Measurements from ENCODE around the gene ZDHHC18.

GRCh38 chr1:26848499-26848898, 22.0 kb downstream of the ZDHHC18 start:
- no peak for TF ChIP-seq TAF1 (IDR thresholded peaks at IDR 0.05; ENCODE audit: borderline replicate concordance, low read depth, low read length)
- no peak for TF ChIP-seq POLR2A (IDR thresholded peaks at IDR 0.05; ENCODE audit: low read depth, low read length)
- no peak for TF ChIP-seq POLR2AphosphoS5 (IDR thresholded peaks at IDR 0.05; ENCODE audit: low read depth, low read length)
